HG02852 (cell line): ENCODE data around the gene DACH1.

Experiments
- ATAC-seq: cut with Tn5 transposase; IDR thresholded peaks from one replicate; pipeline ENCODE4 v1.9.1; 2021; ENCODE audit warnings: mild to moderate bottlenecking, moderate library complexity; ENCODE audit not compliant: unreplicated experiment

DACH1 gene

GRCh38 chr13:71591374-71591773 lies 275.6 kb downstream of the DACH1 start:
- ATAC-seq = no peak

GRCh38 chr13:71590654-71591148 lies 276.3 kb downstream of the DACH1 start:
- no peak for ATAC-seq

GRCh38 chr13:71589032-71589431 lies 278.0 kb downstream of the DACH1 start:
- no peak for ATAC-seq

DNA sequence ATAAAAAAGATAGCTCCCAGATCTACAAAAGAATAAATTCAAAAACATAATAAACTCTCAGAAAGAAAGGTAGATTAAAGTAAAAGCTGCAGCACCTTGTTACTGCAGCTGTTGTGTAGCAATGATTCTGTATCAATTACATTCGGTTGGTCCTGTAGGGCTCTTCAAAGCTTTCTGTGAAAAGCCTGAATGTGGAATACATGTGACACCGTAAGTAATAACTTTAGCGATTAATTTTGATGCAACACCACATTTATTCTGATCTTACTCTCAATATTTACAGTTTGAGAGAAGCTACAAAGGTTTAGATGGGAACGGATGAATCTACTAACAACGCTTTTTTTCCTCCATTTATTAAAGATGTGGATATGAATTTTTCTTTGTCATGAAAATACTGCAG lies 279.2 kb downstream of the DACH1 start:
- ATAC-seq = no peak

DNA sequence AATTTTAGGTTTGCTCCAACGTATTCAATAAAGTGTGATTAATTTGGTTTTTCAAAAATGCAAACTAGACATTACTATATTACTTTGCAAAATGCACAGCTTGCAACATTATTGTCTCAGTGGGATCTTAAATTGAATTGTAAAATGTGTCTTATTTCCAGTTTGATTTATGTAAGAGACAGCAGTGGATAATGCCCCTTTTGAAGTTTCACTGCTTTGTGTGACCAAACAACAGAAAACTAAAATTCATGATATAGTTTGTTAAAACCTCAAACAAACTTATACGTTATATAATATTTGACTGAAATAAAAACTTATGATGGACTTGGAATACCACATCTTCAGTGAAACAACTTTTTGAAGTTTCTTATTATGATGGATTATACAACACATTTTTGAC lies 279.8 kb downstream of the DACH1 start:
- no peak for ATAC-seq

- no peak for ATAC-seq
Measured at GRCh38 chr13:71583581-71583980, 283.4 kb downstream of the DACH1 start.

GRCh38 chr13:71580614-71581013 lies 286.4 kb downstream of the DACH1 start:
- ATAC-seq = no peak

DNA sequence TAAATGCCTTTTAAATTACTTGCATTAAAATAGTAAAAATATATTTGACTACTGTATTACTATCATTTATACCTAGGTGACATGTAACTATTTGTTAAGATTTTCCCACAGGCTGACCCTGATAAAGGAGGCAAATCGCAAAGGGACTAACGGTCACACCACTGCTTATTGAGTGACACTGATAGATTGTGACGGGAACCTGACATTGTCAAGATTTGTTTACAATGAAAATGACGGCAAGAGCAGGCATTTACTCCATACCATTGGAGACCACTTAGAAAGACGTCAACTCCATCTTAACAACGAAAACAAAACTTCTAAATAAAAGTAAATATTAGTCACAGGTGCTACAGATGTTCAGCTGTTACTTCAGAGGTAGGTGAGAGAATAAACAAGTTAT lies 289.0 kb downstream of the DACH1 start:
- no peak for ATAC-seq

DNA sequence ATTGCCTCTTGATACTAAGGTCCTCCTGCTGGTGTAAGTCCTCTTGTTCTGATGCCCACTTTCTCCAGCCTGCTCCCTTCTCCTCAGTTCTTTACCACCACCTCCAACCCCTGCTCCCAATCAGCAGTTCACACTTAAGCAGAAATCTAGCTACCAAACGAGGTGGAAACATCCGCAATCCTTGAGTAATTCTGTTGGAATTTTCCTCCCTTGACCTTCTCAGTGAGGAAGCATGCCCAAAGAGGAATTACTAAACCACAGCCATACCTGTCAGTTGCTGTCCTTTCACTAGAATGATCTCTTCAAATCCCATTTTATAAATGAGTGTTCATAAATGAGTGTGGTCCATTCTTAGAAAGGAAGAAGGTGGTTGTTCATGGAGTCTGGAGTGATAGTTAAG lies 289.9 kb downstream of the DACH1 start:
- no peak for ATAC-seq

- ATAC-seq = no peak
Measured at GRCh38 chr13:71576571-71576970, 290.4 kb downstream of the DACH1 start.

GRCh38 chr13:71546881-71547280 lies 320.1 kb downstream of the DACH1 start:
- ATAC-seq = no peak

DNA sequence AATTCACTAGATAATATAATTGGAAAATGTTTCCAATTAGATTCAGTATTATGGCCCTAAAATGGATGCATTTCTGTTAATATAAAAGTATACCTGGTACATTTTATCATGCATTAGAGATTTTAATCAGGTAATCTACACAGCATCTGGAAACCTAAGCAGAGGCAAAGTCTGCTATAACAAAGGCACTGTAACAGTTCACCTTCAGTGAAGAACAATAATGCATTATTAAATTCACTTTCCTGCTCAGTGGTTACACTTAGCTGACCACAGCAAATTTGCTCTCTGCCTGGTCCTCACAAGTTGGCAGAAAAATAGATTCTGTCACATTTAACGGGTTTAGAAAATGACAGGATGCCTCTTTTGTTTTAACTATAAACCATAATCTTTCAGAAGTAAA lies 326.9 kb downstream of the DACH1 start:
- ATAC-seq = no peak

GRCh38 chr13:71536201-71536600 lies 330.8 kb downstream of the DACH1 start:
- ATAC-seq = no peak

- ATAC-seq = no peak
Measured at GRCh38 chr13:71524613-71525304, 342.2 kb downstream of the DACH1 start.

- ATAC-seq = no peak
Measured at GRCh38 chr13:71524245-71524612, 342.8 kb downstream of the DACH1 start.

DNA sequence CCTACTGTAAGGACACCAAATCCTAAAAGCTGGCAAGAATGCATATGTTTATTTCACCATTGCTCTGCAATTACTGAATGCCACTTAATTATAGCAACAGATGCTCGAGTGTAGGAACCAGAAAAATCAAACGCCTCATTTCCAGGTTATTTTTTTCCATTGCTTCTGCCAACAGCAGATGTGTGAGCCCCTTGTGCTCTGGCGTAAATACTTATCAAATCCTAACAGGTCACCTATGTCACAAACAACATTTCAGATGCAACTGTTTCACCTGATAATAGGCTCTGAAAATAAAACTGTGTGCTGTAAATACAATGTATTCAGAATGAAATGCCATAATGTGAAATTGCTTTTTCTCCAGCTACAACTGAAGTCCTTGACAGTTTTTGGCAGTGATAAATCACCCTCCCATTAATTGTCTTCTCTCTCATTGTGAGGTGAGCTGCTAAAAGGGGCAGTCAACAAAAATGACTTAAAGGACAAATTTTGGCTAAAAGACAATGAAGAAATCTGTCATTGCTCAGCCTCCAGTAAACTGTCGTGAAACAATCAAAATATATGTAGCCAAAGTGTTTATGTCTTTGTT lies 344.0 kb downstream of the DACH1 start:
- ATAC-seq = no peak

GRCh38 chr13:71517004-71517403 lies 350.0 kb downstream of the DACH1 start:
- ATAC-seq = no peak

GRCh38 chr13:71516521-71516920 lies 350.5 kb downstream of the DACH1 start:
- ATAC-seq = no peak

DNA sequence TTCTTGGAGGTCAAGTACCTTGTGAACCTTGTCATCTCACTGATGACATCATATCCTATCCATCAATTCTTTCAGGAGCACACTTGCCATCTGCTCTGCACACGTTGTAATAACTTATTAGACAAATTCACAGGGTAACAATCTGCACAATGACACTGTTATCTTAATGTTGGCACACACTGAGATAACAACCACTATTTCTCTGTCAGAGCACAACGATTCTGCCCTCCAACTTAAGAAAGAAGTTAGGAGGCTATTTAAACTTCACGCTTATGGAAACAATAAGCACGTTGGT lies 351.3 kb downstream of the DACH1 start:
- ATAC-seq = no peak

GRCh38 chr13:71514900-71515743 lies 351.9 kb downstream of the DACH1 start:
- no peak for ATAC-seq

DNA sequence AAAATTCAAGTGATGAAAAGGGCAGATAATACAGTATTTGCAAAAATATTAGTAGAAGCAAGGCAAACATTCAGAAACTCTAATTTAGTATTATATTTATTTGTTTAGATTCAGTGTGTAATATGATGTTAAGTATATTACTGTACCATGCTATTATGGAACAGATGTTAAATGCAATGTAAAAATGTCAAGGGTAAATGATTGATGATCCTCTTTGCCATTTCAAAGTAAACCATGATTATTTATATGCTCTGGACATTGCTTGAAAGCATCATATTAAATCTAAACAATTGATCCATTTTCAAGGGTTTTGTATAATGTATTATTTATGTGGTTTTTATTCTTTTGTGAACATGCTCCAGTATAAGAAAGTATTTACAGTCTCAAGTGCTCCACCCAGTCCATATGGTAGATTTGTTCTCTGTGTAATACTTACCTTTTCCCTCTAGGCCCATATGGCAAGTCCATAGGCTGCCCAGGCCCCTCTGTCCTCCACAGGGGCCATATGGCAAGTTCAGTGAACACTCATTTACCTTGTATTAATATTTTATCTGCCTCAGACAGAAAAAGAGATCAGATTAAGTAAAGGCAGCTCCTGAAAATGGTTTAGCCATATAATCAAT lies 353.5 kb downstream of the DACH1 start:
- ATAC-seq = no peak

DNA sequence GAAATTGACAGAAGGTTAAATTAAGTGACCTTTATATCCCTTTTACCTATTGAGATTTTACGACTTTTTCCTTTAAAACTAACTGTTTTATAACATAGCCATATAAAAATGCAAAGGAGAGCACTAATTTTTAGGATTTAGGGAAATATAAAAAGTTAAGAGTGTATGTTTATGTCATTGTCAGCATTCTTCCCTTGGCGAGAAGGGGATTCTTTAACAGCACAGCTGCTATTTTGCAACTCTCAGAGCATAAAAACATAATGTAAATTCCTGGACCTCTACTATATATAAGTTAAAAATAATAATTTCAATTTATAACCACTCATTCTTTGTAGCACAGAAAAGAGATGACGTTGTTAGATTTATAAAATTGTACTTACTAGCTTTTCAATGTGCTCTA lies 363.2 kb downstream of the DACH1 start:
- ATAC-seq = no peak
